Activated CD4-positive, alpha-beta T cell treated with anti-CD3 and anti-CD28 coated beads for 48 hours (primary cell): ENCODE results near the gene ADGRL3.
"Not testable (repeated sequence)": the region's sequence is repeated elsewhere in the genome, so short reads cannot be mapped to it uniquely, and the experiment has no call there.

Experiments
- DNase-seq: peaks from one replicate; pipeline ENCODE4 v3.0.0-alpha.2; 2020

ADGRL3 gene

DNA sequence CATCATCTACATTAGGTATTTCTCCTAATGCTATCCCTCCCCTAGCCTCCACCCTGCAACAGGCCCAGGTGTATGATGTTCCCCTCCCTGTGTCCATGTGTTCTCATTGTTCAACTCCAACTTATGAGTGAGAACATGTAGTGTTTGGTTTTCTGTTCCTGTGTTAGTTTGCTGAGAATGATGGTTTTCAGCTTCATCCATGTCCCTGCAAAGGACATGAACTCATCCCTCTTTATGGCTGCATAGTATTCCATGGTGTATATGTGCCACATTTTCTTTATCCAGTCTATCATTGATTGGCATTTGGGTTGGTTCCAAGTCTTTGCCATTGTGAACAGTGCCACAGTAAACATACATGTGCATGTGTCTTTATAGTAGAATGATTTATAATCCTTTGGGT is 7.0 kb downstream of the ADGRL3 start:
- DNase-seq = not testable (repeated sequence)

DNA sequence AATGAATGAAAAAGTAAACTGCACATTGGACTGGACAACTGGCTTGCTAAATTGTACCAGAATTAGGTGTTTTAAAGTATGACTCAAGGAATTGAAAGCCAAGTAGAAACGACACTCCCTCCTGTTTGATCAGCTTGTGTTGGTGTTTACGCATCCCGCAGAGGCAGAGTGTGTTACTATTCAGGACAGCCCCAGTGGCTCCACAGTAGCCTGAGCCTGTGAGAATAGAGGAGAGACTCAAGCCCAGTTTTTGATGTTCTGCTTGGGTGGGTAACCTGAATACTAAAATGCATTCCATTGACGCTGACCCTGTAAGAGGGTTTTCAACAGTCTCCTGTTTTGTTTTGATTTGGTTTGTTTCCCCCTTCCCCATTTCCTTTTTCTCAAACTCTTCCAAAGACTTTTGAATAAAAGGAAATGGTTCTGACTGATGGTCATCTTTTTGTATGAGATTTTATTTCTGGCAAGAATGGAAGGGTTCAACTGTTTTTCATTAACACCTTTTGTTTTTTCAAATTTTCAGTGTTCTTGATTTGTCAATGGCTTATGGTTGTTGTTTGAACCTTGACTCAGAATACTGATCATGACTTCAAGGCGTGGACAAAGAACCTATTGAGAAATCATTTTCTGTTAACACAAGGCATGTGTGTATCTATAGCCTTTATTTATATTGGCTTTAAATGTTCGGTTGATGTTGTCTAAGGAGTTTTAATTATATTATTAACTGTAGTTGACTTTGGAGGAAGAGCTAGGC is 10.2 kb downstream of the ADGRL3 start:
- DNase-seq = no peak

DNA sequence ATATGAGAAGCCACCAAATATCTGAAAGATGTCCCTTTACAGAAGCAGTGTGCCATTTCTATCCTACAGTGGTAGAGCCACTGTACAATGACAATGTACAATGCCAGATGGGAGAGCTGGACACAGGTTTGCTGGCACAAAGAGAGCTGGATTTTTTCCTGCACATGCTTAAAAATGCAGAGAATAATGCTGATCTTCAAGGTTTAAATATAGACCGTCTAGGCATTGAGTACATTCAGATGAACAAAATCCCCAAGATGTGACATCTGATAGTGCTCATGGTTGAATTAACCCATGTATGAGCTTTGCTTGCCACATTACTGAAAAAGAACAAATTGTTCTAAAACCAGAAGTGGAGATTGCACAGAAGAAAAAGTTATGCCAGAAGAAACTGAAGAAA is 11.7 kb downstream of the ADGRL3 start:
- no peak for DNase-seq

DNA sequence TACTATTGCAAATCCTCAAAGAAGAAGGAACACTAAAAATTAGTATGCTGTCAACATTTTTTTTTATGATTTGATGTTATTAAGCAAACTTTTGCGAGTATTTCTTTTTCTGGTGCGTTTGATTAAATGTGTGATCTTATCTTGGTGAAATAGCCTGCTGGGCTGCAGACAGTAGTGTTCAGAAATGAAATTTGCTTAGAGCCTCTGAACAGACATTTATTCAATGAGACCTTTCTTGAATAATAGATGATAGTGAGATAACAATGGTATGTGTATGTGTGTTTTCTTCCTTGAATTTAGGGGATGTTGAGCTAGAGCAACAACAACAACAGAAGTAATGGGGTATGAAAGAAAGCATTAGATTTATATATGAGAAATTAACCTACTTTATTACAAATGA is 12.7 kb downstream of the ADGRL3 start:
- DNase-seq = no peak

DNA sequence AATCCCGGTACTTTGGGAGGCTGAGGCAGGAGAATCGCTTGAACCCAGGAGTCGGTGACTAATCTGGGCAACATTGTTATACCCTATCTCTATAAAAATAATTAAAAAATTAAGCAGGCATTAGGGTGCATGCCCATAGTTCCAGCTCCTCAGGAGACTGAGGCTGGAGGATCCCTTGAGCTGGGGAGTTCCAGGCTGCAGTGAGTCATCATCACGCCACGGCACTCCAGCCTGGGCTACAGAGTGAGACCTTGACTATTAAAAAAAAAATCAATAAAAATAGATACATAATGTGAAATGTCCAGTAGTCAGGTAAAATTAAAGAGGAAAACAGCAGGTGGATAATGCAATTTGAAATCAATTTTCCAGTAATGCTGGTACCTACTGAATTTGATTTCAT is 14.6 kb downstream of the ADGRL3 start:
- no peak for DNase-seq

DNA sequence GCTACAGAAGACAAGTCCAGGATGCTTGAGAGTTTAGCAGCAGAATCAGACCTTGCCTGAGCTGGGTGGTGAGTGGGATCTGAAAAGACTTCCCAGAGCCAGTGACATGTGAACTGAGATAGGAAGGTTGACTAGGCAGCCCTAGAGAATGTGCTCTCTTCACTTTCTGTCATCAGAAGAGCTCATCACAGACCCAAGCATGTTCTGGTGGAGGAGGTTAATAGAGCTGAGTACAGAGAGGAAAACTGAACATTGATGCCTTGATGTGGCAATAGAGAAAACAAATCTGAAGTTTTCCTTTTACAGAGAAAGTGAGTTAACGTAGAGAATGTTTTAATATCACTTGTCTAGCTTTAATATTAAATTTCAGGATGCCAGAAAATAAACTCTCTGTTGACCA is 17.1 kb downstream of the ADGRL3 start:
- no peak for DNase-seq

DNA sequence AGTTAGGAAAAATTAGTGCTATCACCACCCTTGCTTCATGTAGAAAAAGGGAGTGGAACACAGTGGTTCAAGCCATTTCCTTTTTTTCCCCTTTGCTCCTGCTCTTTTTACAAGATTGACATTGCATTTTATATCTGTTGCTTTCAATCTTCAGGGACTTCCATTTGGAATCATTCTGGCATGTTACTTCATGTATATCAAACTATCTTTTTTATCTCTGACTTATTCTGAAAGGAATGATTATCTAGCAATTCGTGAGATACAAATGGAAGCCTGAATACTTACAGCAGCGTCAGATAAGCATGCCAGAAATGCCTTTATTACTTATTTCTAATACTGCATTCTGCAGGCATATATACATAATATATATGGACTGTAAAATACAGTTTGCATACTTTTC is 20.4 kb downstream of the ADGRL3 start:
- no peak for DNase-seq

DNA sequence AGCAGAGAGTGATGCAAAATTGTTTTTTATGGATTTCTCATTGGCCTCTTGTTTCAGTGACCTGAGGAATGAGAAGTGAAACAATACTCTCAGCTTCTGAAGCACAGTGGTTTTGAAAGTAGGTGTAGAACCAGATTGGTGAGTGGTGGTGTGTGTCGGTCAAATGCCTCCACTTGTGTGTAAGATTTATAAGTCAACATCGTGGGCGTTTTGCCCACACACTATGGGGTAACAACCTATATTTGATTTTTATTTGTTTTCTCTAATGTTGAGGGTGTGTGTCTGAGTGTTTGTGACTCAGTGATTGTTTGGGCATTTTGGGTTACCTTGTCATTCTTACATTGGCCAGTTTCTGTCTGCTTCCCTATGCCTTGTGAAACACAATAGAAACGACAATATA is 23.3 kb downstream of the ADGRL3 start:
- DNase-seq = no peak

DNA sequence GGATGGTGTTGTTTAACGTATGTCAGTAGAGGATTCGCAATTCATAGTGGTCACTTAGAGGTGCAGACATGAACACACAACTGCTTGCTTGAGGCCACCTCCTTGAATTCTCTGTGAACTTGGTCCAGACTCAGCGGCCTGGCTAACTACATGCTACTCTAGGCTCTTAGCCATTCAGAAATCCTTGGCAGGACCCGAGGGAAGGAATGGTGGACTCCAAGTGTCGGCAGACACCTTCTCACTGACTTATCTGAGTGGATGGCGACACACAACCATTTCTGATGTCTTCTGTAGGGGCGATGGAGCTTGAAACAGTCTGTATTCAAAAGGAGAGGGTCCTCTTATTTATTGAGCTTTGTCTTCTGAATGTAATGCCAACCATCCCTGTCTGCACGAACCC is 24.4 kb downstream of the ADGRL3 start:
- DNase-seq = no peak

DNA sequence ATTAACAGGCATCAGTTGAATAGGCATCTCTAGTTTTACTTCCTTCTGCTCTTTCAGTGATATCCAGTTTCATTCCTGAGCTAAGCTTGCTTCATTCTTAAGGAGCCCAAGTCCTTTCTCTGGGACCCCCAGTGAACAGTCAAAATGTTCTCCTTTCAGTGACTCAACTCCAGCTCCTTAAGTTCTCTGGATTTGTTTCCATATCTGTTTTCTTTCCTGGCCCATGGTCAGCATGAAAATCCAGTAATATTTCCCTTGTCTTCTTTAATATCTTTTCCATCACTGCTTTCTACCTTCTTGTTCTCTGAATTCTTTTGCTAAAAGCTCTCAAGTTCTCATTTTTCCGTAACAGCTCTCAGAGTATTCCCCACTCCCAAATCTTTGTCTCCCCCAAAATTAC is 25.5 kb downstream of the ADGRL3 start:
- no peak for DNase-seq

DNA sequence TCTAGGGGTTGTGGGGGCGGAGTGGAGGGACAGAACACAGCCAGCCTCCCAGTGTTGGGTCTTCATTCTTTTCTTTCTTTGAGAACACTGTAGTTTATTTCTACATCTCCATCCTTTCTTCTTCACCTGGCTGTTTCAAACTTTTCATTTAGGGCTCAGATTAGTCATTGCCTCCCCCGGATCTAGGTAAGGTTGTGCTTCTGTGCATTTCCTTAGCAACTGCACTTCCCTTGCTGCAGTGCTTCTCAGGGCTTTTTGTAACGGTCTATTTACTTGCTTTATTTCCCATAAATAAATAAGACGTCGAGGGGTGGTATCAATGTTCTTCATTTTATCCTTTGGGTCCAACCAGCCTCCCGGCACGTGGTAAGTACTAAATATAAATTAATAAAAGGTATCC is 31.3 kb downstream of the ADGRL3 start:
- DNase-seq = no peak

DNA sequence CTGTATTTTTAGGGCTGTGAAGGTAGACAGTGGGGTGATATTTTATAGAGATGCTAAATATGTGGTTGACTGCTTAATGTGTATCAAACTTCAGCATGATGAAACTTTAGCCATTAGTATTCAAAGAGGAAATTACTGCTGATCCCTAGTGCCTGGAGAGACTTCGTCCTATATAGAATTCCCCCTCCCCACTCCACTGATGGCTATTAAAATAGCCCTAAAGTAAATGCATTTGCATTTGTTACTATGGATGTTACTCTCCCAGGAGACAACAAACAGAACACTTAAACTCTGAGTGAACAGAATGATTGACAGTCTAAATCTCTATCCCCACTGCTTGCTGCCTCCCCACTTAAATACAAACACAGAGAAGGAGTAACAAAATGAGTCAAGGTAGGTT is 39.1 kb downstream of the ADGRL3 start:
- DNase-seq = no peak

DNA sequence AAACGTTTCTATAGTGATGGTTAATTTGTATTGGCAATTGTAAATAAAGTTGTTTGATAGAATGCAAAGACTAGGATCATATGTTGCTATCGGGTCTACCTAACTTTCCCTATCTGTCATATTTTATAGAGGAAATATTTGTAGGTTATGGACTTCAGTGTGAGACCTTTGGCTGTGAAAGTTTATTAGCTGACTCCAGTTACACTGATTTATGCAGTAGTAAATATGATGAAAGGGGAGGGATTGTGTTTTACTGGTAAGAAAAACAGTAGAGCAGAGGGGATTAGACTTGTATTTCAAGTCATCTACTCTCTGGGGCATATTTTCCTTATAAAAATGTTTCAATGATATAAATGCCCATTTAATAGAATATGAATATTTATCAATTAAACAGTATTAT is 43.8 kb downstream of the ADGRL3 start:
- no peak for DNase-seq

DNA sequence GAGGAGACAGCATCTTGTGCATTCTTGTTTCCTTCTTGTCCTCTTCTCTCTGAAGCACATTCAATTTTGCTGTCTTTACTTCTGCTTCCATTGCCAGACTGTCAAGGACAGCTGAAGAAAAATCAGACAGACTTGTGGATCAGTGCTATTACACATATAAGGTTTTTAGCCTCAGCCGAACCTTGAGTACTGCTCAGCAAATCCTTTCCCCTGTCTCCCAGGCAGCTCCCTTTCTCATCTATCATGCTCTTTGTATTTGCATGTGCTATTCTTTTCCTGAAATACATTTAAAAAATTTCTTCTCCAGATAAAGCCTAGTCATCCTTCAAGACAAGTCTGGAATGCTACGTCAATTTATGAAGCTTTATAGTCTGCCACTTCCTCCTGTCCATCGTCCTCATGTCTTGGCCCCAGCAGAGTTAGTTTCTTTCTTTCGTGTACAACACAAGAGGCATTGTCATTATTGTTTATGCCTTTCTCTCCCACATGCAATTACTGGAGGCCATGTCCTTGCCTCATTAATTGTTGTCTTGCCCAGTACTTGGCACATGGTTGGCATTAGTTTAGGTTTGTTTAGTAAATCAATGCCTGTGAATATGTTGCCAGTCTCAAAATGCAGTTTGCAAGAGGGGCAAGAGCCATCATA is 45.1 kb downstream of the ADGRL3 start:
- no peak for DNase-seq

DNA sequence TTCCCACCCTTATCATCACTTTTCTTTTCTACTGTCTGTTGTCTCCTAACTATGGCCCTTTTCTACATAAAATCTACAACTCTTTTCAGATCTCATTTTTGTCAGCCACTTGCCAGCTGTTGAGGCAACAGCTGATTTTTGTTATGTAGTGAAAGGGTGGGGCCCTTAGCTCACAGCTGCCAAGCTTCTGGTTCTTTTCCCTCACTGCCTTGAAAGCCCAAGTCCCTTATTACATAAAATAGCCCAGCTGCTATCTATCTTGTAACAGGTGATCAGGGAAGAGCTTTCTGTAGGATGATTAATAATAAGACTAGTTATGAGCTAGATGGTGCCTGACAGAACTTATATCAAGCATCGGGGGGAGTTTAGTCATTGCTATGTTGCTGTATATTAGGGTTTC is 45.9 kb downstream of the ADGRL3 start:
- DNase-seq = no peak

DNA sequence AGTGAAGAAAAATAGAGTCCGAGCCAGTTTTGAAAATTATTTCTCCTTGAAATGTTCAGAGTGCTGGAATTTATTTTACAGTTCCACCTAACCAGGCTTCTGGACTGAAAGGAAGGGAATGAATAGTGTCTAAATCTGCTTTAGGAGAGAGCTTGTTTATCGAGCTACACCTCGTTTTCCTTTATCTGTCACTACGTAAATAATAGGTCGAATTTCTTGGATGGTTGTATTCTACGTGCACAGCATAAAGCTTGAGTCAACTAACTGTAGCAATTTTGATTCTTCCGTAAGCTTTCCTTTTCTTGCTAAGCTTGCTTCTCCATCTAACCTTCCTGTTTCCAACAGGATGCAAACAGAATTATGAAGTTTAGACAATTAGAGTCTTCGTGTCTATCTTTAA is 48.6 kb downstream of the ADGRL3 start:
- no peak for DNase-seq

DNA sequence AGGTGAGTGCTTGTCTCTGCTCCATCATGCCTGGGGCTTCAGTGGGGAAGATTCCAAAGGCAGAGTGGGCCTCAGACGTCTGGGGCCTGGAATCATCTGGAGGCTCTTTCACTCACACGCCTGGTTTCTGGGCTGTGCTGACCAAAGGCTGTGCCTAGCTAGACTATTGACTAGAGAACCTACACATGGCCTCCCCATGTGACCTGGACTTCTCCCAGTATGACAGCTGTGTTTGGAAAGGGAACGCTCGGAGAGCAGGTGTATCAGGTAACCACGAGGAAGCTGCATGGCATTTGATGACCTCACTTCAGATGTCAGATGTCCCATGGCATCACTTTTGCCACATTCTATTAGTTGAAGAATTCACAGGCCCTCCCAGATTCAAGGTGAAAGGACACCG is 51.0 kb downstream of the ADGRL3 start:
- DNase-seq = no peak

DNA sequence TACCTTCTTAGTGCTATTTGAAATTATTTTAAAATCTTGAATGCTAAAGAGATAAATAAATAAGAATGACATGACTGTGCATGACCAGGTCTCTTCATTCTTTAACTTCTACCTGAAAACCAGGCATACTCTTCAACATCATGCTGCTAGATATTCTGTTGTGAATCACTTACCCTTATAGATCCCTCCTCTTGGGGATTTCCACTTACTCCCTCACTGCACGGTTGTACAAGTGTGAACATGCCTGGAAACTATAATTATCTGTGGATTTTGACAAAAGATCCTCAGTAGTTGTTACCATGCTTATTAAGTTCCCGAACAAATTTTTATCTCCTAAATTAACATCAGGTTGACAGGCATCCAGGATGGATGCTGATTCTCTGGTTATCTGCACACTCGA is 54.3 kb downstream of the ADGRL3 start:
- DNase-seq = no peak

DNA sequence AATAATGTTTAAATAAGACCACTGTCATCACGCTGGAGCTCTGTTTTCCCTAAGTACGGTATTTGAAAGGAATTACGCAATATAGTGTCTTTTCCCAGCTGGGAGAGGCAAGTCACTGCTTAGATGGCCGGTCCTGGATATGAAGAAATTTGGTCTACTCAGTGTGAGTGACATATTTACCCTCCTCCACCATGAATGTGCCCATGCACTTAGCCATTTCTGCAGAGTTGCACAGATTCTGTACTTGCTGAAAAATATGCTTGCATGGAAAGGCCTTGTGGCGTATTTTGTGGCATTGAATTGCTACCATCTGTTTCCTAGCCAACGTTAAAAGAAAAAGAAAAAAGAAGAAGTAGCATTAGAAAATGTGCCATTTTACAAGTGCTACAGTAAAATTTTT is 73.1 kb downstream of the ADGRL3 start:
- no peak for DNase-seq

DNA sequence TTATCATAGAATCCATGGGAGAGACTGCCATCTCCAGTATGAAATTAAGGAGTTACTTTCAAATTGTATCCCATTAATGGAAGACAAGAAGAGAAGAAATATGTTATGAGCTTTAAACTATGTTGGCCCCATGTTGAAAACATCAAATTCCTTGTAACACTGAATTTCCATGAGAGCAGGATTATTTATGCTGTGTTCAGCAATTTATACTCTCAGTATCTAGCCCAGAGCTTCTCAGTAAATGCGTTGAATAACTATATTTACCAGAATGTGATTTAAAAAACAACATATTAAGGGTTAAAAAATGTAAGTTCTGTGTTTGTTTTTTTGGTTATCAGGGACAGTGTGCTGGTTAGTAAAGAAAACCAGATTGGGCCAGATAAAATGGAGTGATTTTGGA is 74.2 kb downstream of the ADGRL3 start:
- no peak for DNase-seq

DNA sequence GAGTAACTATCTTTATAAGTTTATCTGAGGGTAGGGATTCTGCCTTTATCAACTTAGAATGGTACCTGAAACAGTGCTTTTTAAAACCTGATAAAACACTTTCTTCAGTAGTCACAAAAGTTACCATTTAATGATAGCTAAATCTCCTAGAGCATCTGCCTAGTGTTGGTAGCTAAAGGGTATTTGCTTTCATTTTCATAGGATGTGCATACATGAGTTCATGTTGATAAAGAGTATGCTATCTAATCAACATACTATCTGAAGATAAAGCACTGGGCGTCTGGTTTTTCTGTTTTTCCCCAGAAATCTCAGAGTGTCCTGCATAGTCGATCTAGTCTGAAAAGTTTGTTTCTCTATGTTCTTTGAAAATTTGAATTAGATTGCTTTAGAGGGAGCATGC is 75.1 kb downstream of the ADGRL3 start:
- no peak for DNase-seq

DNA sequence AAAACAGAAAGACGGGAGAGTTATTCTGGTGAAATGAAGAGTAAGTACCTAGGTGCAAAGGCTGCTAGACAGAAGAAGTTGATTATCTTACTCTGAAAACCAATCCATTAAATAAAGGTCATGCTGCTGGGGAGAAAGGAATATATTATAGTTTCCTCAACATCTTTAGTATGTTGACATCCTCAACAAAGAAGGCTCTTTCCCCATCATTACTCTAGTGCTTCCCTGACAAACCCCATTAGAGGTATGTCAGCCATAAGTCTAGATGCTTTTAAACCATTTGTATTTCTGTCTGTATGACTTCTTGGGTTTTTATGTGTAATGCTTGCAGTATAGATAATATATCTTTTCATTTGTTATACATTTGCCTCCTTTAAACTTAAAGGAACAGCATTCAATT is 75.9 kb downstream of the ADGRL3 start:
- DNase-seq = no peak

DNA sequence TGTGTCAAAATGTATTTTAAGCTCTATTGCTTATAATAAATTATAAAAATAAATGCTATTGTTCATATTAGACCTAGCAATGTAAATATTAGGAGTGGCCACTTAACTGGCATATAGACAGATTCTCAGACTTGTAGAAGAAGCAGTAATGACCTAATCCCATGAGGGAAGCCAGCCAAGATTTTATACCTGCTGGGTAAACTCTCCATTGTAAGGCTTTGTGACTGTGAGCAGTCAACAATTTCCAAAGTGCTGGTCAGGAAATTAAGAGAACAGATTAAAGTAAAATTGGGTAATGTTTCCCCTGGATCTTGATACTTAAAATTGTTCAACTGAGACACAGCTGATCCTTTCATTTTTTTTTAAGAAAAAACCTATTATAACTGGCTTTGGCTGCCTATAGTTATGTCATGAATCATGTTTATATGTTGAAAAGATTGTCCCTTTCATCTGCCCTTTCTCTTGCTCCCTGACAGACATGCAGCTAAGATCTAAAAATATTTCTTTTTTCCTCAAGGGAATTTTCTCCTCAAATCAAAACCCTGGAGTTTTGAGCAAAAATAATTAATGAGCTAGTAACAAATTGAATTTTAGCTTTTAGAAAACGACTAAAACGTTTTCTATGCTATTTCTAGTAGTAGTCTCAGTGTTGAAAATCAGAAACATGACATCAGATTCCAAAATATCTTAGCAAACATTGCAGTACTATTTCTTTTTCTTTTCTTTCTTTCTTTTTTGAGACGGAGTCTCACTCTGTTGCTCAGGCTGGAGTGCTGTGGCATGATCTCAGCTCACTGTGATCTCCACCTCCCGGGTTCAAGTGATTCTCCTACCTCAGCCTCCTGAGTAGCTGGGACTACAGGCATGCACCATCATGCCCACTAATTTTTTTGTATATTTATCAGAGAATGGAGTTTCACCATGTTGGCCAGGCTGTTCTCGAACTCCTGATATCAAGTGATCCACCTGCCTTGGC is 77.9 kb downstream of the ADGRL3 start:
- DNase-seq = no peak

DNA sequence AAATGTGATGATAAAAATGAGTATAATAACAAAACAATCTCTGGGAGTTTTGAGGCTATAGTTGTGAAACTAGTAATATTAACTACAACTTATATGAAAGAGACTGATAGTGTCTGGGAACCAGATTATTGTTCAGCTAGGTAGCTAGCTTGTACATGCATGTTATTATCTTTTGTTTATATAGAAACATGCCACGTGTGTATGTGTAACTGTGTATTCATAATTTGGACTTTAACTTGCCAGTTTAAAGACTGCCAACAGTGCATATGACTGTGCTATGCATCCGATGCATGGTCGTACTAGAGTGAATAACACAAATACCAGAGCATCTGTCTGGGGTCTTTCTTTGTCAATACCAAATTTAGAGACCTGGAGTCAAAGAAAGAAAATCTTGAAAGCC is 92.2 kb downstream of the ADGRL3 start:
- DNase-seq = no peak
